Measurements from ENCODE around the gene TAS2R41. TPM values are rescaled to one million over a fixed set of nuclear protein-coding genes. Genes with fewer than 3 reads are reported as not detected.

The TAS2R41 gene
- total RNA-seq, 1 donor from 2014 or later = not detected

GRCh38 chr7:143499743-143500348 lies 22.2 kb downstream of the TAS2R41 start:
- no peak for DNase-seq (ENCODE audit: low read depth)
- TF ChIP-seq, protein P1, sequence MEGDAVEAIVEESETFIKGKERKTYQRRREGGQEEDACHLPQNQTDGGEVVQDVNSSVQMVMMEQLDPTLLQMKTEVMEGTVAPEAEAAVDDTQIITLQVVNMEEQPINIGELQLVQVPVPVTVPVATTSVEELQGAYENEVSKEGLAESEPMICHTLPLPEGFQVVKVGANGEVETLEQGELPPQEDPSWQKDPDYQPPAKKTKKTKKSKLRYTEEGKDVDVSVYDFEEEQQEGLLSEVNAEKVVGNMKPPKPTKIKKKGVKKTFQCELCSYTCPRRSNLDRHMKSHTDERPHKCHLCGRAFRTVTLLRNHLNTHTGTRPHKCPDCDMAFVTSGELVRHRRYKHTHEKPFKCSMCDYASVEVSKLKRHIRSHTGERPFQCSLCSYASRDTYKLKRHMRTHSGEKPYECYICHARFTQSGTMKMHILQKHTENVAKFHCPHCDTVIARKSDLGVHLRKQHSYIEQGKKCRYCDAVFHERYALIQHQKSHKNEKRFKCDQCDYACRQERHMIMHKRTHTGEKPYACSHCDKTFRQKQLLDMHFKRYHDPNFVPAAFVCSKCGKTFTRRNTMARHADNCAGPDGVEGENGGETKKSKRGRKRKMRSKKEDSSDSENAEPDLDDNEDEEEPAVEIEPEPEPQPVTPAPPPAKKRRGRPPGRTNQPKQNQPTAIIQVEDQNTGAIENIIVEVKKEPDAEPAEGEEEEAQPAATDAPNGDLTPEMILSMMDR (IDR thresholded peaks at IDR 0.05; ENCODE audit: insufficient read depth, low read length, poor library complexity, severe bottlenecking) = no peak
- Histone ChIP-seq H3K36me3 (ENCODE audit: control insufficient read depth, insufficient read depth, low read length) (no peaks in the 10 kb centered on the region), H3K4me3 (ENCODE audit: low read depth, low read length) (no peak overlapping the region), H3K27me3 (ENCODE audit: control insufficient read depth, insufficient read depth, low read length) (no peaks in the 10 kb centered on the region)

DNA sequence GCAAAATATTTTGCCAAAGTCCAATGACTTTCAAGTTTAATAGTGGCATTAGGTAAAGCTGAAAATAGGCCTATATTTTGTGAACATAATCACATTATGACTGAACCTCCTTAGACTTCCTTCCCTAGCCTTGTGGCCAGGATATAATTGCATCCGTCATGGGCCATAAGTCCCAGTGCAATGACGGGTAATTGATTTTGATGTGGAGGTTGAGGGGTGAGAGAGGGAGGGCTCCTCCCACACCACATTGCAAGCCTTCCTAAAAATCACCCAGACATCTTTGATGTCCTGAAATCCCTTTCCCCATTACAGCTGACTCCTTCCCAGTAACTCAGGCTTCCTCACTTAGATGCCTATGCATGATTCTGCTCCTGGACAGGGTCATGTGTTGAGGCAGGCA lies 25.6 kb downstream of the TAS2R41 start:
- H3K27me3 ChIP-seq (ENCODE audit: control insufficient read depth, insufficient read depth, low read length) = no peaks in the 10 kb centered on the region
- TF ChIP-seq, protein P1 (IDR thresholded peaks at IDR 0.05; ENCODE audit: insufficient read depth, low read length, poor library complexity, severe bottlenecking) = no peak
- no peak for DNase-seq (ENCODE audit: low read depth)
- no peak overlapping the region for H3K4me3 ChIP-seq (ENCODE audit: low read depth, low read length)
- H3K36me3 ChIP-seq (ENCODE audit: control insufficient read depth, insufficient read depth, low read length) = no peaks in the 10 kb centered on the region

DNA sequence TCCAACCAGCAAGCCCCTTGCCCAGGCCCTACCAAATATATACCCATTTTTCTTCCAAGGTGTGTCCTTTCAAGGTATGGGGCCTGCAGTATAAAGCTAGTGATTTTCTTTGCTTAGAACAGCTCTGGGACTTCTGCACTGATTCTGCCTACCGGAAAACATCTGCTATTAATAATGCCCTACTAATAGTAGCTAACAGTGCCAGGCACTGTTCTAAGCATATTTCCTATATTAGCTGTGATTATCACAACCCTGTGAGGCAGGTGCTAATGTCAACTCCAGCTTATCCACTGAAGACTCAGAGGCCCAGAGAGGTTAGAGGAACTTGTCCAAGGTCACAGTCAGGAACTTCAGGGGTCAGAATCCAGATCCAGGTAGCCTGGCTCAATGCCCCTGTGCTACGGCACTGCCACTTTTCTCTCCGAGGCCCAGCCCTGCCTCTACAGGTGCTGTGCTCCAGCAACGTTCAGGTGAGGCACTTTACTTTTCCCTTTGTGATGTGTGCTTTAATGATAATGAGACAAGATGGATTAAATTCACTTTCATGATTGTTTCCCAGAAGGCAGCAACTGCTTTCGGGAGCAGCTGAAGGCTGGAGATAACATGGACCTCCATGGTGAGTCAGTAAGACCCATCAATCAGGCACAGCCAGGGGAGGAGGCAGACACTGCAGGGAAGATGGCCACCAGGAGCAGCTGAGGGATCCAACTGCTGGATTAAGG lies 26.7 kb downstream of the TAS2R41 start:
- Histone ChIP-seq H3K36me3 (ENCODE audit: control insufficient read depth, insufficient read depth, low read length) (no peaks in the 10 kb centered on the region), H3K27me3 (ENCODE audit: control insufficient read depth, insufficient read depth, low read length) (no peaks in the 10 kb centered on the region), H3K4me3 (ENCODE audit: low read depth, low read length) (no peak overlapping the region)
- DNase-seq (ENCODE audit: low read depth) = no peak
- TF ChIP-seq, protein P1 (IDR thresholded peaks at IDR 0.05; ENCODE audit: insufficient read depth, low read length, poor library complexity, severe bottlenecking) = no peak

GRCh38 chr7:143504937-143505297 lies 27.2 kb downstream of the TAS2R41 start:
- peaks cover 3% of the 10 kb centered on the region for H3K27me3 ChIP-seq (ENCODE audit: control insufficient read depth, insufficient read depth, low read length)
- DNase-seq (ENCODE audit: low read depth) = no peak
- no peak overlapping the region for H3K4me3 ChIP-seq (ENCODE audit: low read depth, low read length)
- TF ChIP-seq, protein P1 (IDR thresholded peaks at IDR 0.05; ENCODE audit: insufficient read depth, low read length, poor library complexity, severe bottlenecking) = no peak
- no peaks in the 10 kb centered on the region for H3K36me3 ChIP-seq (ENCODE audit: control insufficient read depth, insufficient read depth, low read length)

DNA sequence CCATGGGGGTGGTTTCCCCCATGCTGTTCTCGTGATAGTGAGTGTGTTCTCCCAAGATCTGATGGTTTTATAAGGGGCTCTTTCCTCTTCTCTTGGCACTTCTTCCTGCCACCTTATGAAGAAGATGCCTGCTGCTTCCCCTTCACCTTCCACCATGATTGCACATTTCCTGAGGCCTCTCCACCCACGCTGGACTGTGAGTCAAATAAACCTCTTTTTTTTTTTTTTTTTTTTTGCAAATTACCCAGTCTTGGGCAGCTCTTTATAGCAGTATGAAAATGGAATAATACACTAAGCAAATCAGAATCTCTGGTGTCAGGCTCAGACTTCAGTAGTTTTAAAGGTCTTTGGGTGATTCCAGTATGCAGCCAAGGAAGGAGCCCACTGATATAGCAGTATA lies 28.2 kb downstream of the TAS2R41 start:
- peaks cover 7% of the 10 kb centered on the region for H3K27me3 ChIP-seq (ENCODE audit: control insufficient read depth, insufficient read depth, low read length)
- no peak overlapping the region for H3K4me3 ChIP-seq (ENCODE audit: low read depth, low read length)
- TF ChIP-seq, protein P1 (IDR thresholded peaks at IDR 0.05; ENCODE audit: insufficient read depth, low read length, poor library complexity, severe bottlenecking) = no peak
- H3K36me3 ChIP-seq (ENCODE audit: control insufficient read depth, insufficient read depth, low read length) = no peaks in the 10 kb centered on the region
- DNase-seq (ENCODE audit: low read depth) = no peak
